HG02885 (cell line): ENCODE results near the gene JMY.
"Not testable (repeated sequence)": the region's sequence is repeated elsewhere in the genome, so short reads cannot be mapped to it uniquely, and the experiment has no call there.

Experiments
- ATAC-seq: cut with Tn5 transposase; IDR thresholded peaks from one replicate; pipeline ENCODE4 v1.9.1; 2021; ENCODE audit warnings: mild to moderate bottlenecking; ENCODE audit not compliant: unreplicated experiment, poor library complexity

Gene JMY

GRCh38 chr5:79236362-79236969, 535 bp downstream of the JMY start:
- ATAC-seq = peak; percentile 30

DNA sequence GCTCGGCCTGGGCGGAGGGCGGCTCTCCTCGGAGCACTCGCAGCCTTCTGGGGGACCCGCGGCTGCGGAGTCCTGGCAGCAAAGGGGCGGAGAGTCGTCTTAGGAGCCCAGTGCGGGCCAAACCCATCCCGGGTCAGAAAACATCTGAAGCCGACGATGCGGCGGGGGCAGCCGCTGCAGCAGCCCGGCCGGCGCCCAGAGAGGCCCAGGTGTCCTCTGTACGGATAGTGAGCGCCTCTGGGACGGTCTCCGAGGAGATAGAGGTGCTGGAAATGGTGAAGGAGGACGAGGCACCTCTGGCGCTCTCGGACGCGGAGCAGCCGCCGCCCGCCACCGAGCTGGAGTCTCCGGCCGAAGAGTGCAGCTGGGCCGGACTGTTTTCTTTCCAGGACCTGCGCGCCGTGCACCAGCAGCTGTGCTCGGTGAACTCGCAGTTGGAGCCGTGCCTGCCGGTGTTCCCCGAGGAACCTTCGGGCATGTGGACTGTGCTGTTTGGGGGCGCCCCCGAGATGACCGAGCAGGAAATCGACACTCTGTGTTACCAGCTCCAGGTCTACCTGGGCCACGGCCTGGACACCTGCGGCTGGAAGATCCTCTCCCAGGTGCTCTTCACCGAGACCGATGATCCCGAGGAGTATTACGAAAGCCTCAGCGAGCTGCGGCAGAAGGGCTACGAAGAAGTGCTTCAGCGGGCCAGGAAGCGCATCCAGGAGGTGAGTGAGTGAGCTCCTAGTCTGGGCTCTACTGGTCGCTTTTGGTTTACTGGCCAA, 1.2 kb downstream of the JMY start:
- peak; percentile 29 for ATAC-seq

DNA sequence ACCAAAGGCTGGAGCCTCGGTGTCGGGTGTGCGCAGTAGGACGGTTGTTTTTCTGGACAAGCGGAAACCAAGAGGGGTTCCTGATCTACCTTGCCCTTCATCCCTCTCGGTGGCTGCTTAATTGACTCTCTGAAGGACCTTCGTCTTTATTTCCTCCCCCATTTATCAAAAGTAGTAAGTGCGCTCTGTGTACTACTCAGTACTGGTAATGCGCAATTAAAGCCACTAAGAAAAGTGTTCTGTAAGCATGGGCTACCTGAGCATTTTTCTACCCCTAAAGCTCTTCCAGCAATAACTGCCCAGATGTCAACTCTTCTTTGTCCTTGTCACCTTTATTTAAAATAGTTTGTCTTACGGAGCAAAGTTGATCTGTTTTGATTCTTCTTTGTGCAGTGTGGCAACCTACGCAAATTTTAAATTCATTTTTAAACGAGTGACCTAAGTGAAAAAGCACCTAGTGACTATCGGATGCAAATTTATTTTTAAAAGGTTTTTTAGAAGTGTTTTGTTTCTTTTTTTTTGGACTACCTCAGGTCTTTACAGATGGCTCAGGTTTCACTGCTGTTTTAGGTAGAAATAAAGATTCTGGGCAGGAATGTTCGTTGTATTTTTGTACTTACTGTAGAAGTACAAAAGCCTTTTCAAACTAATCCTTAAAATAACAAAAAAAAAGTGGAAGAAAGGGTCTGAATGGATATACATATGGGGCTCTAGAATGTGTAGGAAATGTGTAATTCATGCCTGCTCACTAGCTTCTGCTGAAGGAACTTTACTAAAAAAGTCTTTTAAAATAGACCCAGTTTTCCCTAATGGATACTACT, 2.0 kb downstream of the JMY start:
- no peak for ATAC-seq

GRCh38 chr5:79240561-79240960, 4.6 kb downstream of the JMY start:
- no peak for ATAC-seq

DNA sequence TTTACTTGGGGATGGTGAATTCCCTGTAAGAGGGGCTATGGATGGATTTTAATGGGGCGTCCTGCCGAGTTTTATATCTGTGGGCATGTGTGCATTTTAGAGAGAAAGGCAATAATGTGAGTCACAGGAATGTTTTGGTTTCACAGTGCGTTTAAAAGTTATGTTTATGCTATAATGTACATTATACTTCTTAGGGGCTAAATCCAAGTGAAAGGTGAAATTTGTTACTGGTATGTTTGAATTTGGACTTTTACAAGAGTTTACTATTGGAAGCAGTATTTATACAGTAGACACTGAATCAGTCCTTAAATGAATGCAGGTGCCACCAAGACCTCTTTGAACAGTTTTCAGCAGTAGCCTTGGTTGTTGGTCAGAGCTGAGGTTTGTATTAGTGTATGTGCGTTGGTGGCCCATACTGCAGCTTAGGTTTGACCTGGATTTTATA, 5.6 kb downstream of the JMY start:
- no peak for ATAC-seq

DNA sequence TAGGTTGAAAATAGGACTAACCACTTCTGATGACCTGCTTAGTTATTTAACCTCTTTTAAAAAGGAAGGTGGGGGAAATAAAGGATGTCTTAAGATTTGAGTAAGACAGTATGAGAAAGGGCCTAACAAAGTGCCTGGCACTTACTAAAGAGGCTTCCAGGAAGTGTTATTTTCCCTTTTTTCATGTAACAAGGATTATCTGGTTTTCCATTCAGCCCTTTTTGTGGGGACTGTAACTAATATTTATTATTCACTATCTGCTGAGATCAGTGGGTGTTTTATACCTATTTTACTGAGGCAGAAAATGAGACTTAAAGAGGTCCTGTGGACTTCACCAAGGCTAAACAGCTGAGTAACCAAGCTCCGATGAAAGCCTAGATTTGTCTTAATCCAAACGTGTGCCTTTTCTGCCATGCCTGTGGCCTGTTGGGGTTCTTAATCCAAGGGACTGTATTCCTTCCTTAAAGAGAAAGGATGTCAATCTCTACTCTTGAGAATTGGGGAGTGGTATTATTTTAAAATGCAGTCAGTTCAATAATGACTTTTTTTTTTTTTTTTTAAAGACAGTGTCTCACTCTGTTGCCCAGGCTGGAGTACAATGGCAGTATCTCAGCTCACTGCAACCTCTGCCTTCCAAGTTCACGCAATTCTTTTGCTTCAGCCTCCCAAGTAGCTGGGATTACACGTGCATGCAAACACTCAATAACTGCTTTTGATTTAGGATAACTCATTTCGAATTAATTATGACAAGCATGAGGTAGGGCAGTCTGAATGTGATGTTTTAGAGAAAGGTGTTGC, 6.5 kb downstream of the JMY start:
- no peak for ATAC-seq

DNA sequence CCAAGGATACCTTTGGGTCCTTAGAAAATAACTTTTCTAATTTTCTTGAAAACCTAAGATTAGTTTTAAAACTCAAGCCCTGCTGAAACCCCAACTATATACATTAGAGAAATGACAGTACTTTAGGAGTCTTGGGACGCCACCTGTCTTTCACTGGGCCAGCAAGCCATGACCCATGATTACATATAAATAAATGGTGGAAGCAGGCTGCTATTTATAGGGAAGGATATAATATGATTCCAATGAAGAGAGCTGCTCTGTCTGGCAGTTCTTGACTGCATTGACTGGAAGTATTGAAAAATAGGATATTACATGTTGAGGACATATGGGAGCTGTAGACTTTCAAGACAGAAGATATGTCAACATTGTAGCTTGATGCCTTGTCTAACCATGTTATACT, 7.3 kb downstream of the JMY start:
- ATAC-seq = no peak

GRCh38 chr5:79254067-79254466, 18.1 kb downstream of the JMY start:
- ATAC-seq = not testable (repeated sequence)

DNA sequence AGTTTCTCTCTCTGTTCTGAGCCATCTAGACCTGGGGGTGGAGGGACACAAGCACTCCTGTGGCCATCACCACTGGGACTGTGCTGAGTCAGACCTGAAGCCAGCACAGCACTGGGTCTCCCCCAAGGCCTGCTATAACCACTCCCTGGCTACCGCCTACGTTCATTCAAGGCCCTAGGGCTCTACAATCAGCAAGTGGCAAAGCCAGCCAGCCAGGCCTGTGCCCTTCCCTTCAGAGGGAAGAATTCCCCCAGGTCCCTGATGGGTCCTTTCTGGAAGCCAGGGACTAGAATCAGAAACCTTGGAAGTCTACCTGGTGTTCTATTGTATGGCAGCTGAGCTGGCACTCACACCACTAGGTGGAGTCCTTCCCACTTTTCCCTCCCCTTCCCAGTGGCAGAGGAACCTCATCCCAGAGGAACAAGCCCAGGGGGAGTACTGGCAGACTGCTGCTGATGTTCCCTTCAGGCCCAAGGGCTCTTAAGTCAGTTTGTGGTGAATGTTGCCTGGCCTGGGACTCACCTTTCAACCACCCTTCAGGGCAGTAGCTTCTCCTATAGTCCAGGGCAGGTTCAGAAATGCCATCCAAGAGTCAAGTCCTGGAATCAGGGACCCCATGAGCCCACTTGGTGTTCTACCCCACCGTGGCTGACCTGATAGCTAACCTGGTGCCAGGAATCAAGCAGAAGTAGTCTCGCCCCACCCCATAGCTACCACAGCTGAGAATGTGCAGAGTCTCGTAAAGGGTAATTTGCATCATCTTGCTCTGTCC, 20.0 kb downstream of the JMY start:
- ATAC-seq = peak; percentile 87

DNA sequence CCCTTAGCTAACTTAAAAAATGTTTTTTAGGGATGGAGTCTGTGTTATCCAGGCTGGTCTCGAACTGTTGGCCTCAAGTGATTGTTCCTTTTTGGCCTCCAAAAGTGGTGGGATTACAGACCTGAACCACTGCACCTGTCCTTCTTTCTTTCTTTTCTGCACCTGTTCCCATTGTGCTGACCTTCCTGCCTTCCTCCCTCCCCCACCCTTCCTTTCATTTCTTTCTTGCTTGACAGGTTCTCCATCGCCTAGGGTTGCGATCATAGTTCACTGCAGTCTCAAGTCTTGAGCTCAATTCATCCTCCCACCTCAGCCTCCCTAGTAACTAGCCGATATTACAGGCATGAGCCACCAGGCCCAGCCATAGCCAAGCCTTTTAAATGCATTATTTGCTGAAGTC, 20.6 kb downstream of the JMY start:
- no peak for ATAC-seq

DNA sequence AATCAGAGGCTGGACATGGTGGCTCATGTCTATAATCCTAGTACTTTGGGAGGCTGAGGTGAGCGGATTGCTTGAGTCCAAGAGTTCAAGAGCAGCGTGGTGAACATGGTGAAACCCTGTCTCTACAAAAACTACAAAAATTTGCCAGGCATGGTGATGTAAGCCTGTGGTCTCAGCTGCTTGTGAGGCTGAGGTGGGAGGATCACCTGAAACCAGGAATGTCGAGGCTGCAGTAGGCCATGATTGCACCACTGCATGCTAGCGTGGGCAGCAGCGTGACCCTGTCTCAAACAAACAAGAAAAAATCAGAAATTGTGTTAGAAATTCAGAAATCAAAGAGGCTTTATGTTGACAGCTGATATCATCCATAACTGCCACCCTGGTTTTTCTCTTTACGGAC, 21.4 kb downstream of the JMY start:
- ATAC-seq = no peak

- ATAC-seq = no peak
Measured at GRCh38 chr5:79258801-79259200, 22.9 kb downstream of the JMY start.

- no peak for ATAC-seq
Measured at GRCh38 chr5:79259383-79259782, 23.5 kb downstream of the JMY start.

DNA sequence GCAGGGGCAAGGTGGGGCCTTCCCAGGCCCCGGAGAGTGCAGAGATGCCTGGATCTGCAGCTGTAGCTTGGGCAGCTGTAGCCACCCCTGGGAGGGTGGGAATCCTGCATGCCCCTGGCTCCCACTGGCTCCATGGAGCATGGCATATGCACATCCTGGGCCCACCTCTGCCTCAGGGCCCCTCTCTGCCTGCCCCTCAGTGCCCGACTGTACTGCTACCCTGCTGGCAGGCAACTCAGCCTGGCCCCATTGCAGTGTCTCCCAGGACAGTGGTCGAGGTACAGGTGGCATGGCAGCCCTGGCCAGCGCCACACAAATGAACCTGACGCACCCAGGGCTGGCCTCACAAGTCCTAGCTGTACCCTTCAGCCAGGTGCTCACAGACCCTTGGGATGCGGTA, 23.9 kb downstream of the JMY start:
- no peak for ATAC-seq

DNA sequence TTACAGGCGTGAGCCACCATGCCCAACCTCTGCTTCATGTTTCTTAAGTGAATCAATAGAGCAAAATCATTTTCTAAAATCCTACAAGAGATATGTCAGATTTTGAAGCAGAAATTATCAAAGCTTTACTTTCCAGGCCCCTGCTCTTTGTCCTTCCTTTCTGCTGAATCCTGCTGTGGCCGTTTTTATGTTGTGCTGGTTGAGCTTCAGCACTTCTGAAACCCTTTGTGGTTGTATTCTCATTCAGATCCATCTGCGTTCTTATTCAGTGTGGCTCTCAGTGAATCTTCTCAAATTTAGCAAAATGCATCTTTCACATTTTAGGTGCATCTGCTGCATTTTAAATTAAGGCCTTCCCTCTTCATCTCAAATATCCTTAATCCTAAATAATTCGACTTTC, 26.0 kb downstream of the JMY start:
- ATAC-seq = no peak

DNA sequence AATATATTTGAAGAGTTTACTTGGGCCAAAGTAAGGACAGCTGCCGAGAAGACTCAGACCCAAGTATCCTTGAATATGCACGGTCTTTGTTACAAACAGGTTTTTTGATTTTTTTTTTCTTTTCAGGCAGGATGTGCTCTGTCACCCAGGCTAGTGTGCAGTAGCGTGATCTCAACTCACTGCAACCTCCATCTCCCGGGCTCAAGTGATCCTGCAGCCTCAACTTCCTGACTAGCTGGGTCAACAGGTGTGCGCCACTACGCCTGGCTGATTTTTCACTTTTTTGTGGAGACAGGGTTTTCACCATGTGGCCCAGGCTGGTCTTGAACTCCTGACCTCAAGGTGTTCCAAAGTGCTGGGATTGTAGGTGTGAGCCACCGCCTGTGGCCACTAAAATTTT, 27.4 kb downstream of the JMY start:
- ATAC-seq = no peak

DNA sequence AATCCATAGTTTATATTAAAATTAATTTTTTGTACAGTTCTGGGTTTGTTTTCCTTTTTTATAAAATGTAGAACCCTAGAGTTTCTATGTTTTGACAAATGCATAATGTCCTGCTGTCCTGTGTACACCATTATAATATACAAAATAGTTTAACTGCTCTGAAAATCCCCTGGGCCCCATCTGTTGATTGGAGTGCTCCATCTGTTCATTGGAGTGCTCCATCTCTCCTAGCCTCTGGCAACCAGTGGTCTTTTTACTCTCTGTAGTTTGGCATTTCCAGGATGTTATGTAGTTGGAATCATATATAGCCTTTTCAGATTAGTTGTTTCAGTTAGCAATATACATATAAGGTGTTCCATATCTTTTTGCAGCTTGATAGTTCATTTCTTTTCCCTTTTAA, 31.2 kb downstream of the JMY start:
- ATAC-seq = no peak

DNA sequence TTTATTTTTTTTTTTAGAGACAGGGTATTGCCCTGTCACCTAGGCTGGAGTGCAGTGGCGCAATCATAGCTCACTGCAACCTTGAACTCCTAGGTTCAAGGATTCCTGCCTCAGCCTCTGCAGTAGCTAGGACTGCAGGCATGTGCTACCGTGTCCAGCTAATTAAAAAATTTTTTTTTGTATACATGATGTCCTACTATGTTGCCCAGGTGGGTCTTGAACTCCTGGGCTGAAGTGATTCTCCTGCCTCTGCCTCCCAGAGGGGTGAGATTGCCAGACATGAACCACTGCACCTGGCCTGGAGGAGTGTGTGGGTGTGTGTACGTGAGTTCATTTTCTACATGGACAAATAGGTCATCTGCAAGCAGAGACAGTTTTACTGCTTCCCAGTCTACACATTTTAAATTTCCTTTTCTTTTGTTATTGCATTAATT, 33.8 kb downstream of the JMY start:
- no peak for ATAC-seq

DNA sequence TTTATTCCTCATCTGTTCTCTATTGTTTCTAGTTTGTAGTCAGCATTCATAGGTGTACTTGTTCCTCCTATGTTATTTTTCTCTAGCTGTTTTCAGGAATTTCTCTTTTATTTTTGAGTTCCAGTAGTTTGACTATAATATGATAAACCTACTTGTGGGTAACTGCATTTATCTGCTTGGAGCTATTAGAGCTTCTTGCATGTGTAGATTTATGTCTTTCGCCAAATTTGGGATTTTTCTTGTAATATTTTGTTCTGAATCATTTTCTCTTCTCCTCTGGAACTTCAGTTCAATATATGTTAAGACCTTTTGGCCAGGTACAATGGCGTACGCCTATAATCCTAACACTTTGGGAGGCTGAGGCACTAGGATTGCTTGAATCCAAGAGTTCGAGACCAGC, 37.4 kb downstream of the JMY start:
- no peak for ATAC-seq

- no peak for ATAC-seq
Measured at GRCh38 chr5:79284846-79285245, 48.9 kb downstream of the JMY start.
